ENCODE results near the gene CASQ2.
"Not testable (repeated sequence)": the region's sequence is repeated elsewhere in the genome, so short reads cannot be mapped to it uniquely, and the experiment has no call there.

CASQ2 gene

DNA sequence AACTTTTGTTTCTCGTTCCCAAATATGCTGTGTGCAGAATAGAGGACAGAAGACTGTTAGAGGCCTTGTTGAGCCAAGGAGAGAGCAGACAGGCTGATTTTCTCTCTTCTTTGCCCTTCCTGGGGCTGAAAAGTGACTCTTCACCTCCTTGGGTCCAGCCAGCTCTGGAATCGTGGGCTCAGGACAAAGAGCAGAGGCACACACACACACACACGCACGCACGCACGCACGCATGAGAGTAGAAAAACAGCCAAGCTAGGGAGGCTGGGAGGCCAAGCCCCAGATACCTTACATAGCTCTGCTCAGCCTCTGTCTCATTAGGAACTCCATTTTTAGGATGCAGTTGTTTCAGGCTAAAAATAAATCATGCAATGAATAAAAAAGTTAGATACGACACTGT, at the start of gene CASQ2:
Gene CASQ2 (minus strand): TSS at position 166 of the 400 bp plus-strand sequence. CDS start 173 bp downstream, outside the sequence.
- no peak for DNase-seq

DNA sequence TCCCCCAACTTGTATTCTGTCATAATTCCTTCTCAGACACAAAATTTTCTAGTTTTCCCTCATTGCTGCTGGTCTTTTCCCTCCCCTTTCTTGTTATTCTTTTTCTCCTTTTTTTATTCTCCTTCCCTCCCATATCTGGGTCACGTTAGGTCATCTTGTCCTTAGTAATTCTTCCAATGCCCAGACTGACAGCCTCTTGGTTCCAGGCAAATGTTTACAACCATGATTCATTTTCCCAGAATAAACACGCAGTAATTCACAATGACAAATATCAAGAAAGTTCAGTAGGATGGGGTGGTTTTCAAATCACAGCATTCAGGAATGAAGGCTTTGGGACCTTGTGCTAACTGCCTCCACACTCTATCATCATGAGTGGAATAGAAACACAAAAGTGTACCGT, 47.2 kb upstream of the CASQ2 start:
- DNase-seq: no peak

DNA sequence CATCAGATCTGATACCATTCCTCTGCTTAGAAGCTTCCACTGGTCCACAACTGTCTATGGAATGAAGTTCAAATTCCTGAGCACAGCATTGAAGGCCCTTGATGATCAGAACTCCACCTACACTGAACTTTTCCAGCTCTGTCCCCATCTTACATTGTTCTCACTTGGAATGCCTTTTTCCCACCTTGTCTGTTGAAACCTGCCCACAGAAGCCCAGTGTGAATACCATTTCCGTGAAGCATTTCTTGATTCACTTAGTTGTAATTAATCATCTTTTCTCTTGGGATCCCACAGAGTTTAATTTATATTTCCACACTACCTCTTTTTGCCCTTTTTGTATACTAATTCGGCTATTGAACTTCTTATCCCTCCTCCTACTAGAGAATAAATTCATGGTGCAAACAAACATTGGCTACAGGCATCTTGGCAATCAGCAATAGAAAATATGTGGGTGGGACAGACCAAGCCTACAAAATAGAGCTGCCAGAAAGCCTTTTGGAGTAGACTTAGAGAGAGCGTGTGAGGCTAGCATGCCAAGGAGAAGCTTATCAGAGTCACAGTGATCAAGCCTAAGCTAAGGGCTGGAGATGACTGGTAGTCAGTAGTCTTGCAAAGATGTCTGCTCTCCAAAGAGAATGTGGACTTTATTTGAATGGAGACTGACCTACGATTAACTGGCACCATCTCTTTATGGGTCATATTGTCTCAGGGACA, 46.3 kb upstream of the CASQ2 start:
- DNase-seq: no peak

DNA sequence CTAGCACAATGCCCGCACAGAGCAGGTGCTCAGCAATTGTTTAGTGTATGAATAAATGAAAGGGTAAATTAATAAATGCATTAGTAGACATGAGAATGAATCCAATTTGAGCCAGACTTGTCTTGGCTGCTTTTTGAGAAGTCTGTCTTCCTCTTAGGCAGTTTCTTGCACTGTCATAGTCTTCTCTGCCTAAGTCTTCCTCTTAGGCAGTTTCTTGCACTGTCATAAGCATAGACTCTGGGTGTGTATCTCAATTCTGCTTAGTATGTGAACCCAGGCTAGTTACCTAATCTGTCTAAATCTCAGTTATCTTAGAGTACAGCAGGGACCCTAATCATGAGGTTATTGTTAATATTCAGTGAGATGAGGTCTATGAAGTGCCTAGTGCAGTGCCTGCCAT, 45.2 kb upstream of the CASQ2 start:
- DNase-seq: peak; percentile 57

DNA sequence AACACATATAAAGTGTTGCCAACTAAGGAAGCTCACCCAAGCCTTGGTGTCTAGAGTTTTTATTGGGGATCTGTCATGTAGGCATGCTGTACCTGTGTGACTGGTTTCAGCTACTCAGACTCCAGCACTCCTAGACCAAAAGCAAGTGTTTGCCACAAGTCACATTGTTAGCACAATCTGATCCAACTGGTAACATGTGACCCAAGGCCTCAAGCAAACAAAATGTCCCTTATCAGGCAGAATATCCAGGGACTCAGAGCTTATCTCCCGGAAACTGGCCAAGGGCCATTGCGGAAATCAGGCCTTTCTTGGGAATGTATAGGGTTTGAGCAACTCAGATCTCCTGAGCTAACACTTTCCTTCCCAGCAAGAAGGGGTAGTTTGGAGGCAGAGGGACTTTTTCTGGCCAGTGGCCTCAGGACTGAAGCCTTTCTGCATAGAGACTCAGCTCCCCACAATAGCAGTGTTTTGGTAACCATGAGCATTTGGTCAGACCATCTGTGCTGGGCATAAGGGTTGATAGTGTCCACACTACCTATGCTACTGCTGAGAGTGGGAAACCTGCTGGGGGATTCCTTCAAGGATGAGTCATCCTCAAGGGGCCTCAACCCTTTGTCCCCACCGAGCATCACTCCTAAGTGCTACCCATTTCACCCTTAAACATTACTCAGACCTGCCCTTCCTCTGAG, 42.8 kb upstream of the CASQ2 start:
- DNase-seq: no peak

DNA sequence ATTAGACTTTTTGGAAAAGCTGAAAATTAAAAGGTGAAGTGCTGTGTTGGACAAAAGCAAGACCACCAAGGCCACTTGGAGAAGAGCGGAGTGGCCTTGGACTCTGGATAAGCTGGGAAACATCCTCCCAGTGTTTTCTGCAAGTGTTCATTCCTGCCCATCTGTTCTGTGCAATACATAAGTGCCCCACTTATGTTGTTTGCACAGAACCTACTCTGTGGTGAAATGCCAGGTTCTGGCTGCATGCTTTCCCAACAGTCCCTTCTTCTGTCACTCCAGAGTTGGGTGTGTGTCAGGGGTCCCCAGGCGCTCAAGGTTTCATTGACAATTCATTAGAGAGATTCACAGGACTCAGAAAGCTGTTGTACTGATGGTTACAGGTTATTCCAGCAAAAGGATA, 42.1 kb upstream of the CASQ2 start:
- no peak for DNase-seq

DNA sequence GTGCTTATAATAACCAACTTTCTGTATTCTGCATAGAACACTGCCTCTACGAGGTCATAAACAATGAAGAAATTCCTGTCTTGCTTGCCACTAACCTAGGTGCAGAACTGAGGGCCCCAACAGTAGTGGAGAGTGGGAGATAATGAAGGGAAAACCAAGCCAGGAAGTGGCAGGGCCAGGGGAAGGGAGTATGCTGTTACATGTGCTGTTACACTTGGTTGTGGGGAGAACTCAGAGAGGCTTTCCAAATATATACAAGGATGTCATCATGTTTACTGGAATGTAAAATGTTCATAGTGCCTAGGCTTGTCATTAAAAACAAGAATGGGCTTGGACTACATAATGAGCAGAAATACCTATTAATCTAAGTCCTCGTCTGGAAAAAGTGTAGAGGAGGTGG, 41.3 kb upstream of the CASQ2 start:
- DNase-seq: no peak

DNA sequence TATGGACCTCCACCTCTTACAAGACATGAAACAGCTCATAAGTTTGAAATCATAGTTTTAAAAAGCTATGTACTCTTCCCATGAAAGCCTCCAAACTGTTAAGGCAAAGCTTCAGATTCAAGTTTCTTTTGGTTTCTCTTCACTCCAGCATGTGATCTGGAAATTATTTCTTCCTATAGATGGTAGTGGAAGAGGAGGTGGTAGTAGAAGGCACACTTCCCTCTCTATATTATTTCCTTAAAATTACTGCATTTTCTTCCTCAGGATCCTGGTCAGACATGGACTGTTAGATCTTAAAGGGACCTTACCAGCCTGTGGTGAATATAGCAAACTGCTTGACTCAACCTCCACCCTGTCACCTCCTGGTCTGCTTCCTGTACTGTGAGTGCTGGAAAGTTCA, 40.6 kb upstream of the CASQ2 start:
- DNase-seq: no peak

DNA sequence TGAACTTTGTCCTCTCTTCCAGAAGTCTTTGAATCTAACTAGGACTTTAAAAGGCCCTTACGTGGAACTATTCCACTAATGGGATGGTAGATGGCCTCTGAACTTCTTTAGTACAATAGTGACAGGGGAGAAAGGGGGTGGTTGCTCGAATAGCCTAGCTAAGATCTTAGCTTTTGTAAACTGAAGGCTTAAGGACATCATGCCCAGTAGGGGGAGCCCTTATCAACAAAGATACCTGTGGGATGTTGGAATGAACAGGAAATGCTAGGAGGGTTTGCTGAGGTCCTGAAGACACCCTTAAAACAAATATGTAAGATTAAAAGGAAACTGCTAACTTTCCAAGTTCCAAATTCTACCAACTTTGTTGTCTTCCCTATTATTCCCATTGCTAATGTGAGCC, 39.2 kb upstream of the CASQ2 start:
- peak; percentile 90 for DNase-seq

DNA sequence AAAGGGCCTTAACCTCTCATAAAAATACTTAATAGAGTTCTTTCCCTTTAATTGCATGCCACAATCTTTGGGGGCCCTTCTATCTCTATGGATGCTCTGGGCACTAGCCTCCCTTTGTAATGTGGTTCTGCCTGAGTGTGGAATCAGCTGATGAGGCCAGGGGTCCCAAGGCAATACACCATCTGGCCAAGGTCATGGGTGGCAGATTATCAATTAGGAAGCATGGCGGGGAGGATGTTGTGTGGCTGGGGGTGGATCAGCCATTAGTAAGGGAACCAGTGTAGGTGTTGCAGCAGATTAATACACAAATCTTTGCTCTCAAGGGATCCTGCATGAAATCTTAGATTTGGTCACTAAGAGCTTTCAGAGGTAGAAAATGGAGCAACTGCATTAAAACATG, 37.1 kb upstream of the CASQ2 start:
- no peak for DNase-seq

DNA sequence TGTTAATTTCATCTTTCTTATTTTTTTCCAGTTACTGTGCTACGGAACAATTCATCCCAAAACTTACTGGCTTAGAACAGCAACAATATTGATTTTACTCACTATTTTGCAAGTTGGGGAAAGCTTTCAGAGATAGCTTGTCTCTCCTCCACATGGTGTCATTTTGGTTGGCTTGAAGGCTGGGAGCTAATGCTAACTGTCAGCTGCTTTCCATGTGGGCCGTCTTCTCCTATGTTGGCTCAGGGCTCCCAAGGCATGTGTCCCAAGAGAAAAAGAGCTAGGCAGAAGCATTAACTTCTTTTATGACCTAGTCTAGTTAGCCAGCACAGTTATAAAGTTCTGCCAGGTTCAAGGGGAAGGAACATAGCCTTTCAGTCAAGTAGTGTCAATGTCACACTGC, 33.9 kb upstream of the CASQ2 start:
- no peak for DNase-seq

DNA sequence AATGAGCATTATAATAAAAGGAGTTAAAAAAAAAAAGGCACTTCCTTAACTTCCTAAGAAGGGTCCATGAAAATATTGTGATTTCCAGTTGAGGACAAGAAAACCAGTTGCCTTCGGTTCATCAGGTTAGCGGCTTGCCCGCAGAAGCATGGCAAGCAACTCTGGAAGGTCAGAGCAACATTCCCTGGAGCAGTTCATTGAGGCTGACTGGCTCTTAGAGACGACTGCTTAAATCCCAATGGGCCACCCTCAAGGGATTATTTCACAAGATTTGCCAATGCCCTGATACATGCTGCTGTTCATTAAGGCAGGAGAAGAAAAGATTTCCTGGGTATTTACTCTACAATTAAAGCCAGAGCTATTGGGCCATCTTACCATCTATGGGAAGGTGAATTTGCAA, 29.0 kb upstream of the CASQ2 start:
- no peak for DNase-seq

DNA sequence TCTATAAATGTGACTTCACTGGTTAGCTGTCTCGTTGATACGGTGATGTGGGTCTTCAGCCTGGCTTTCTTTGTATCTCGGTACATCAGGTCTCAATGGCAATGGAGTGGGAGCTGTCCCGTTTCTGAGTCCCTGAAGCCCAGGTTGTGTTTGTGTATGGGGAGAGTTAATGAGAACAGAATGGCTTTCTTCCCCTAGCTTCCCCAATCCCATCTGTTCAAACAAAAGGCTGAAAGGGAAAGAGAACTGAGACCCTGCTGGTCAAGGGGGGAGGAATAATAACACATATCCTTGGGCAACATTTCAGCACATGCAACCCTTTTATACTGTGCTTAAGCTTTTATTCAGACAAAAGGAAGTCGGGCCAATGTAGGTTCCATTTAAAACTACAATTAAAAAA, 28.4 kb upstream of the CASQ2 start:
- no peak for DNase-seq

DNA sequence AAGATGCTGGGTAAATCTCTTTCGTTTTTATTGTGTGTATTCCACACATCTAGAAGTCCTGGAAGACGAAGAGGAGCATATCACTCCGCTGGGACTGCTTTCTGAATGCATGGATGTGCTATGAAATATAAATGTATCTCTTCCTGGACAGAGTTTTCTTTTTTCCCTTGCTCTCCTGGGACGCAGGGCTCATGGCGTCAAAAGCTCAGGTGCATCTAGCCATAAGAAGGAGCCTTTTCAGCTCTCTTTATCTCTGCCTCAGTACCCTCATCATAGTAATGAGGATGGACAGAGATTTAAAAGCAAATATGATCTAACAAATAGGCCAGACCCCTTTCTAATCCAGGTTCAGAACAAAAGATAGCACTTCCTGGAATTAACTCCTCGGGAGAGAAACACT, 27.5 kb upstream of the CASQ2 start:
- no peak for DNase-seq

DNA sequence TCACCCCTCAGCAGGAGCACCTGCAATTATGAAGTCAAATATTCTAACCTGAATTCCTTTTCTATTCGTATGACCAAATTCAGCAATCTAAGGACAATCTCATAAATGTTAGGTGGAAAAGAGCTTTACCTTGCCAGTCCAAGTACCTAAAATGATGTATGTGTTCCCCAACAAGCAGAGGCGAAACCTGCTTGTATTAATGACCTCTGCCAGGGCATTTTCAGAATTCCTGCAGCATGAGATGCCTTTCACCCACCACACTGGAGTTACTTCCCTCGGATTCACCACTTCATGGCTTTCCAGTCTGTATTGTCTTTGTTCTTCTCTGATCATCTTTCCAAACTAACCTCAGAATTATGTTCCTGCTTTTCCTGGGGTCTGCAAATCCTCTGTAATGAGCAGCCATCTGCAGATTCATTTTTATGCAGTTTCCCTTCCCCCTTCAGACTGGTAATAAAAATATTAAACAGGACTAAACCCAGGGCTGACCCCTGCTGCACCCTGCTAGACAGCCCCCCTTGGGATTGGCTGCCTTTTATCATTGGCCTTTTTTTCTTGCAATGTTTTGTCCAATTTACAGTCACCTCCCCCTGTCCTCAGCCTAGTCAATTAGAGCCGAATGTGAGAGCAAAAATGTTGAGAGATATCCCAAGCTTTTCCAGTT, 26.6 kb upstream of the CASQ2 start:
- no peak for DNase-seq

DNA sequence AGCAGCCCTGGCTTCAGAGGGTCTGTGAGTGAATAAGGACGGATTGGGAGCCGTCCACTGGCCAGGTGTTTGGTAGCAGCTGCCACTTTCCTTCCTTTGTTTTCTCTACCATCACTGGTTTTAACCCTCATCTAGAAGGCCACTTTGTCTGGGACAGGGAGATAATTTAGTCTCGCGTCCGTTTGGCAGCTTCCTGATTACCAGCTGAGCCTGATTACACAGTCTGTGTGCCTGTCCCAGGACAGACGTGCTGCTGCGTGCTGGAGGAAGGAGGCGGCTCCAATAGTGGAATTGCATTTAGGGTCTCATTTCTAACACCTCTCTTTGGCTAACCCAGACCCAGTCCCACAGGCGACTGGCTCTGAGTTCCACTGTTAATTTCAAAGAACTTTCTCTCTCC, 24.6 kb upstream of the CASQ2 start:
- DNase-seq: peak; percentile 71

DNA sequence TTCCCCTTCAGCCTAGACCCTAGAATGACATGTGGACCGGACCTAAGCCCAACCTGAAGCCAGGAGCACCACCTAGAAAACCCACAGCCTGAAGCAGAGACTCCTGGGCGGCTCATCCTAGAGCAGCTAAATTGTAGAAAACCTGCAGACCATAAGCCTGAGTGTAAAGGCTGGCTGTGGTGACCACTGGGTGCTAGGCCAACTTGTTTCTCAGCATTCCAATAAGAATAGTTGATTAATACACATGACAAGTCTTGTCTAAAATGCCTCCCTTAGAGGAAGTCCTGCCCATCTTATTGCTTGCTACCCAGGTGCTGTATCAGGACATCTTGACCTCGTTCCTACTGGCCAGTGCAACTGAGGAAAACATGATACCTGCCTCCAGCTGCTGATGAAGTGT, 23.3 kb upstream of the CASQ2 start:
- no peak for DNase-seq

DNA sequence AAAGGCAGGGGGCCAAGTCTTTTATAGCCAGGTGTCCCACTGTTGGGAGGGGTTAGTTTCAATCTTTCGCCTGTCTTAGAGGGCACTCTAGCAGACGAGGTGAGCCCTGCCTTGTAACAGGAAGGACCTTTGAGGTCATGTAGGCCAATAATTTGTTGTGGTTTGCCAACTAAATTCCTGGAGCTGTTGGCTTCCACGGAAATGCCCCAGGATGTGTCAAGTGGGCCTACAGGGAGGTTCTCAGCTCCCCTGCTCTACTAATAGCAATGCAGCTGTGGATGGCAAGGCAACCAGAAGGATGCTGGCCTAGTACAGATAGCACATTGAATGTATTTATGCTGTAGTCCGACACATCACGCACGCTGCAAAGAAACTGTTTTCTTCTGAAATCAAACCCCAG, 22.3 kb upstream of the CASQ2 start:
- no peak for DNase-seq

DNA sequence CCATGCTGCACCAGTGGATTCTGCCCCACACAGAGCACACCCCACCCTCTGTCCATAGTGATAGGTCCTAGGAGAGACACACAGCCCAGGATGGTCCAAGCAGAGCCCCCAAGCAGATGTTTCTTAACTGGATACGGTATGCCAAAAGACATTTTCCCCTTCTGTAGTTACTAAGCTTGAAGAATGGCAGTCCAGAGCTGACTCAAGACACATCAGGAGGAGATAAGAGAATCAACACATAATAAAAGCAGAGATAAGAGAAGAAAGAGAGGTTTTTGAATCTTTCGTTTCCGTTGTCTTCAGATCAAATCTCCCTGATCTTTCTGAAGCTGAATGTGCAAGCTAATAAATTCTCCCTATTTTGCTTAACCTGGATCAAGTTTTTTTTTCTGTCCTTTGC, 21.8 kb upstream of the CASQ2 start:
- no peak for DNase-seq

DNA sequence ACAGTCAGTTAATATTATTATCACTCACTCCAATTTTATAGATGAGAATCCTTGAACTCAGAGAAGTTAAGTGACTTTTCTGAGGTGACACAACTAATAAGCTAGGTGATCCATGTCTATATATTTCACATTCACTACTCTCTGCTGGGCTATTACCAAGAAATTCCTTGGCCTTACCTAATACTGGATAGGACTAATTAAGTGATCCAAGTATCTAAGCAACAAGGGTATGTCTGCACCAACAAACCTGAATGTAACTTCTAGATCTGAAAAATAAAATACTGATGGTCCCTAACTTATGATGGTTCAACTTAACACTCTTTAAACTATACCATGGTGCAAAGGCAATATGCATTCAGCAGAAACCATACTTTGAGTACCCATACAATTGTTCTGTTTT, 14.8 kb upstream of the CASQ2 start:
- no peak for DNase-seq

DNA sequence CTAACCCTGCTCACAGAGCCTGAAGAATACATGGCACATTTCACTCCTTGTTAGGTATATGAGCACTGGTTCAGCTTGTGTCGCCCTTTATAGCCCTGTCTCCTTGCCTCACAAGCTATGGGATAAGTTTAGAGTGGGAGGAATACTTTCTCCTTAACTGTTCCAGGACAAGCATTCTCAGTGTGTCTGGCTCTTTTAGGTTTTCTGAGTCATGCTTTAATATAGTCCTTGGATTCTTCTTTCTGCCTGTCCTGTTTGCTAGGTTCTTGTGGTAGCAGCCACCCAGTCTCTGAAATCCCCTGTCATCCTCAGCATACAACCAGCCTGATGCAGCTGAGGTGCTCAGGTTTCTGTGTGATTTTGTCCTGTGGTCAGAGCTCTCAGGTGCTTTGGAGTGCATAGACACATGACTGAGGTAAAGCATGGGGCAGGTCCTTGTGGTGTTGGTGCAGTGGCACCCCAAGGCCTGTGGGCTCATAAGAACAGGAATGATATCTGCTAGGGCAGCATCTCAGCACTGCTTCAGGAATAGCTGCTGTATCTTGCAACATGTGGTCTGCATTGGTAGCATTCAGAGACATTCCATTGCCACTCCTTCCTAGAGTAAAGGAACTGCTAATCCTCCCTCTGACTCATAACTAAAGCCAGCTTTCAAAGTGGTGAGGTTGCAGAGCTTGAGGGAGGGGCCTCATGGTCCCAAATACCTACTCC, 14.2 kb upstream of the CASQ2 start:
- DNase-seq: no peak

DNA sequence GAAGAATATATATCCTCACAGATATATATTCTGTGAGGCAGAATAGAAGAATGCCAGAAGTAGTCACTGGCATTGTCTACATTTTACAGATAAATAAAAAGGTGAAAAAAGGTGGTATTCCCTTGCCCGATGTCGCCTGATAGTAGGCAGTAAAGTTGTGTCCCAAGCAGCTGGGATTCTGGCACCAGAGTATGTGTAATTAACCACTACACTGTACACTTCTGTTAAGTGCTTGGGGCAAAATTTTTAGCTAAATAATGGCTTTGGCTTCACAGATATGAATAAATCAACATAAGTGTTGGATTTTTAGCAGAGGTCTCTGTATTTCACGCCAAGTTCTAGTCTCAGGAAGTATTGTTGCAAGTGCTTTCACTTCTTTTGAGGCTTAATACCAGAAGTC, 13.3 kb upstream of the CASQ2 start:
- DNase-seq: no peak

DNA sequence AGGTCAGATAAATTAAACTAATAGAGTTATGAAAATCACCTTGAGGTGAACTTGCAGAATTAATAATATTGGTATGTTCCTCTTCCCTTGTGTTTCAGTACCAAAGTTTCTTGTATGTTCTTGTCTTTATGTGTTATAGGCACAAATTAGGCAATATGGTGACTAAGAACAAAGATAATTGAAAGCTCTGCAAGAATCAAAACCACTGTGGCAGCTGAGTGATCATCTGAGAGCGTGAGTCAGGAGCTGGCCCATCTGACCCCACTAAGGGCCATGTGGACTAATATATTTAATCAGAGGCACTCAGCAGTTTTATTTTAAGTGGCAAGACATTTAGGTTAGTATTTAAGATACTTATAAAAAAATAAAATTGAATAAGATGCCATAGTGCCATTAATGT, 12.8 kb upstream of the CASQ2 start:
- peak; percentile 24 for DNase-seq

DNA sequence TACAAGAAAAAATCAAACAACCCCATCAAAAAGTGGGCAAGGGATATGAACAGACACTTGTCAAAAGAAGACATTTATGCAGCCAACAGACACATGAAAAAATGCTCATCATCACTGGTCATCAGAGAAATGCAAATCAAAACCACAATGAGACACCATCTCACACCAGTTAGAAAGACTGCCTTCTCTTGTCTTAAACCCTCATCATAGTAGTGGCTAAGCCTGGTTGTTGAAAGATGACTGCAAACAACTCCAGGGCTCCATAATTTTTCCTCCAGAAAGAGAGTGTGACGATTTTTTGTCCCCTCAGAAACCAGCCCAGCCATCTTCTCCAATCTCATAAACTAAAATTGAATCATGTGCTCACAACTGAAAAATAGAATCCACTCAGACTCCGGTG, 12.1 kb upstream of the CASQ2 start:
- not testable (repeated sequence) for DNase-seq

Data from hematopoietic multipotent progenitor cell treated with erythropoietin and hydrocortisone succinate and interleukin-3 and kit ligand, for 4 days (in vitro differentiated cells).